Right atrium auricular region (tissue), 2 donors: ENCODE measurements around the gene CHRNG. TPM values are rescaled to one million over a fixed set of nuclear protein-coding genes. Genes with fewer than 3 reads are reported as not detected.

Experiments used
- DNase-seq: peaks from one replicate; pipeline ENCODE4 v3.0.0-alpha.2; 2019; ENCODE audit warnings: low spot score
- H3K27ac ChIP-seq, 2 donors: fragments of 200-600 bp; sonication (generic); 1 replicate in 1 of 2; 2 replicates in 1 of 2; pipeline ENCODE4 v1.5.1; 2016 to 2019
- H3K27me3 ChIP-seq, 2 donors: fragments of 200-600 bp; sonication (generic); one replicate each; pipeline versions ENCODE4 v1.5.1 to v1.6.0; 2017 to 2019
- H3K36me3 ChIP-seq: fragments of 200-600 bp; sonication (generic); one replicate; pipeline ENCODE4 v1.5.1; 2016
- H3K4me1 ChIP-seq, 2 donors: fragments of 200-600 bp; sonication (generic); one replicate each; pipeline versions ENCODE4 v1.5.1 to v1.6.0; 2017 to 2019
- H3K4me3 ChIP-seq, 2 donors: fragments of 200-600 bp; sonication (generic); 1 replicate in 1 of 2; 2 replicates in 1 of 2; pipeline ENCODE4 v1.5.1; 2017 to 2019; ENCODE audit warnings: mild to moderate bottlenecking in 1 of 2, moderate library complexity in 1 of 2
- H3K9me3 ChIP-seq, 2 donors: fragments of 200-600 bp; sonication (generic); one replicate each; pipeline ENCODE4 v1.5.1; 2019
- total RNA-seq, 2 donors: library from RNA; depleted of rRNA; stranded (reverse); fragments of >200 nt; gene quantifications; one replicate each; pipeline ENCODE4 v1.1.0, GENCODE V29; 2016
- TF ChIP-seq, protein P1 (sequence below), 2 donors: fragments of 200-600 bp; sonication (generic); IDR thresholded peaks; one replicate each; pipeline ENCODE4 v1.5.1; 2019; ENCODE audit warnings: antibody characterized with exemption in 2 of 2

CHRNG gene
- total RNA-seq, 2 donors from 2014 or later: not detected

DNA sequence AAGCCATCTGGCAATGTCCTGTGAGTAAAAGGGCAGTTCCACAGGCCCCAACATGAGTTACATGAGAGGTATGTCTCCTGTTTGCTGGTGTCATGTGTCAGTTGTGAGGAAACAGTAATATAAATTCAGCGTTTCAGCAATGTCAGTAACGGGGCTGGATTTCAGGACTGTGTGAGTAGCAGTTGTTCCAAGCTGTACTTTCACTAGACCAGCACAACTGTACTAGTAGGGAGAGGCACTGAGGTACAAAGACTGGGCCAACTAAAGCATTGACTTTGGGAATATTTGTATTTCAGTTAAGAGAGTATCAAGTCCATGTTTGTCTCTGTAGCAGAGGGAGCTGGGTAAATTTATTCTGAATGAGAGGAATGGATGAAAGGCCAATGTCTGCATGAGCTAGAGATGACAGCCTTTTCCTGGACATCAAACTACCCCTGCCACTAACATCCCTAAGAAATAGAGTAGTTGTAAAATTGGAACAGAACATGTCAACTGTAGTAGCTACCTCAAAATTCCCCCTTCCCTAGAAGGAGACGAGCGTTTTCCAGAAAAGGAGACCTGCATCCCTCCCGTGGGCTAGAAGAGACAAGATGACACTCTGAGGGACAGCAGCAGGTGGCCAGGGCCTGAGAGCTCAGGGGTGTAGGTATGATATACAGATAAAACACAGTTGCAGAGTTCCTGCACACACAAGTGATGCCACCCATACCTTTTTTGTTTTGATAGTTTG lies 35.3 kb downstream of the CHRNG start:
- Histone ChIP-seq H3K27me3 (no peaks in the 10 kb centered on the region), H3K4me3 (no peak overlapping the region), H3K36me3 (peaks cover 36% of the 10 kb centered on the region), H3K9me3 (no peaks in the 10 kb centered on the region), H3K4me1 (no peaks in the 10 kb centered on the region), H3K27ac (no peak overlapping the region)
- TF ChIP-seq, protein P1, sequence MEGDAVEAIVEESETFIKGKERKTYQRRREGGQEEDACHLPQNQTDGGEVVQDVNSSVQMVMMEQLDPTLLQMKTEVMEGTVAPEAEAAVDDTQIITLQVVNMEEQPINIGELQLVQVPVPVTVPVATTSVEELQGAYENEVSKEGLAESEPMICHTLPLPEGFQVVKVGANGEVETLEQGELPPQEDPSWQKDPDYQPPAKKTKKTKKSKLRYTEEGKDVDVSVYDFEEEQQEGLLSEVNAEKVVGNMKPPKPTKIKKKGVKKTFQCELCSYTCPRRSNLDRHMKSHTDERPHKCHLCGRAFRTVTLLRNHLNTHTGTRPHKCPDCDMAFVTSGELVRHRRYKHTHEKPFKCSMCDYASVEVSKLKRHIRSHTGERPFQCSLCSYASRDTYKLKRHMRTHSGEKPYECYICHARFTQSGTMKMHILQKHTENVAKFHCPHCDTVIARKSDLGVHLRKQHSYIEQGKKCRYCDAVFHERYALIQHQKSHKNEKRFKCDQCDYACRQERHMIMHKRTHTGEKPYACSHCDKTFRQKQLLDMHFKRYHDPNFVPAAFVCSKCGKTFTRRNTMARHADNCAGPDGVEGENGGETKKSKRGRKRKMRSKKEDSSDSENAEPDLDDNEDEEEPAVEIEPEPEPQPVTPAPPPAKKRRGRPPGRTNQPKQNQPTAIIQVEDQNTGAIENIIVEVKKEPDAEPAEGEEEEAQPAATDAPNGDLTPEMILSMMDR (IDR thresholded peaks at IDR 0.05): no peak
- no peak for DNase-seq

DNA sequence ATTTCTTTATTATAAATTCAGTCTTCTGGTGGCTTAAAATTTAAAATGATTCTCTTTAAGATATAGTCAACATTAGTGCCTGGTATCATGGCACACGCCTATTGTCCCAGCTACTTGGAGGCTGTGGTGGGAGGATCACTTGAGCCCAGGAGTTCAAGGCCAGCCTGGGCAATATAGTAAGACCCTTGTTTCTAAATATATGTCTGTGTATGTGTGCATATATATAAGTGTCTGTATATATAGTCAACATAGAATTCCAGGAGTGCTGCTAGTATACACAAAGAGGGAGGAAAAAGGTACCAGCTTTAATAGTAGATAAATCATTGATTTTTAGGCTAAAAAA lies 35.9 kb downstream of the CHRNG start:
- Histone ChIP-seq H3K4me3 (no peak overlapping the region), H3K36me3 (peaks cover 31% of the 10 kb centered on the region), H3K9me3 (no peaks in the 10 kb centered on the region), H3K27me3 (no peaks in the 10 kb centered on the region), H3K27ac (no peak overlapping the region), H3K4me1 (no peaks in the 10 kb centered on the region)
- TF ChIP-seq, protein P1 (IDR thresholded peaks at IDR 0.05): no peak
- DNase-seq: no peak

DNA sequence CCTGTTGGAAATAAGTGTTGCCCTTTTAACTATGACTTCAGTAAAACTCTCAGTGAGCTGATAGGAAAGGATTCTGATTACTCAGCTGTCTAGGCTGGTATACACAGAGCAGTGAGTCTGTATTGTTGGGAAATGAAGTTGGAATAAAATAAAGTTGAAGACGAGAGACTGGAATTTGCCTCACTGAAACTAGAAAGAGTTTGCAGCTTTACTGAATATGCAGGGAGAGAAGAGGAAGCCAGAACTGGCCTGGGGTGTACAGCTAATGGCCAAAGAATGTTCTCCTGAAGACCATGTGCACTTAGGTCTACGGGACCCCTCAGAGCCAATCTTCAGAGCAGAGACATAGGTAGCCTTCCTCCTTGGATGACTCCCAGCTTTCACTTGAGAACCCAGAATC lies 37.5 kb downstream of the CHRNG start:
- TF ChIP-seq, protein P1 (IDR thresholded peaks at IDR 0.05): no peak
- no peaks in the 10 kb centered on the region for H3K4me1 ChIP-seq
- no peak for DNase-seq
- no peaks in the 10 kb centered on the region for H3K27me3 ChIP-seq
- no peak overlapping the region for H3K4me3 ChIP-seq
- H3K9me3 ChIP-seq: no peaks in the 10 kb centered on the region
- H3K27ac ChIP-seq: no peak overlapping the region
- peaks cover 45% of the 10 kb centered on the region for H3K36me3 ChIP-seq

DNA sequence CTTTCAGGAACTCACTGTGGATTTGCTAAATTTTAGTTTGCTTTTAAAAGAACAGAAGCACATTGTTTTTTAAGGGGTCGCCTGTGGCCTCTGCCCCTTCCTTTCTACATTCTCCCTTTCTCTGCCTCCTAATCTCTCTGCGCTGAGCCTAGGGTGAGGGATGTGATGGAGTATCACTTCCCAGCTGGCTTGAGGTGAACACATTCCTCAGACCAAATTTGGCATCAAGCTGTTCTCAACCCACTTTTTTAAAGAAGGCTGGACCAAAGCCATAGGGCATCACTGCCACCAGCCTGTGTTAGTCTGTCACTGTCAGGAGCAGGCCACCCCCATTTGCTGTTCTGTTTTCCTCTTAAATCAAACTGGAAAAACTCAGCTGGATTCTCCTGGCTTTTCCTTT lies 38.3 kb downstream of the CHRNG start:
- no peaks in the 10 kb centered on the region for H3K4me1 ChIP-seq
- TF ChIP-seq, protein P1 (IDR thresholded peaks at IDR 0.05): no peak
- peaks cover 45% of the 10 kb centered on the region for H3K36me3 ChIP-seq
- H3K9me3 ChIP-seq: no peaks in the 10 kb centered on the region
- H3K4me3 ChIP-seq: no peak overlapping the region
- H3K27ac ChIP-seq: no peak overlapping the region
- no peak for DNase-seq
- H3K27me3 ChIP-seq: no peaks in the 10 kb centered on the region

GRCh38 chr2:232578626-232579025 lies 39.1 kb downstream of the CHRNG start:
- TF ChIP-seq, protein P1 (IDR thresholded peaks at IDR 0.05): no peak
- H3K27ac ChIP-seq: no peak overlapping the region

GRCh38 chr2:232580648-232580981 lies 41.1 kb downstream of the CHRNG start:
- DNase-seq: no peak
- no peak overlapping the region for H3K4me3 ChIP-seq
- H3K27me3 ChIP-seq: no peaks in the 10 kb centered on the region
- H3K27ac ChIP-seq: no peak overlapping the region
- H3K9me3 ChIP-seq: no peaks in the 10 kb centered on the region
- H3K4me1 ChIP-seq: no peaks in the 10 kb centered on the region
- TF ChIP-seq, protein P1 (IDR thresholded peaks at IDR 0.05): no peak
- peaks cover 29% of the 10 kb centered on the region for H3K36me3 ChIP-seq

More at GRCh38 chr2:232578626-232579025, 39.1 kb downstream of the CHRNG start:
- Histone ChIP-seq H3K36me3 (peaks cover 40% of the 10 kb centered on the region), H3K27me3 (no peaks in the 10 kb centered on the region), H3K4me3 (no peak overlapping the region), H3K9me3 (no peaks in the 10 kb centered on the region), H3K4me1 (no peaks in the 10 kb centered on the region)
- no peak for DNase-seq
